ENCODE measurements around the gene ARRB1.
A peak's percentile ranks its signal among the peaks of the same experiment; 100 is the strongest.
"Not testable (repeated sequence)": the region's sequence is repeated elsewhere in the genome, so short reads cannot be mapped to it uniquely, and the experiment has no call there.

Gene ARRB1

DNA sequence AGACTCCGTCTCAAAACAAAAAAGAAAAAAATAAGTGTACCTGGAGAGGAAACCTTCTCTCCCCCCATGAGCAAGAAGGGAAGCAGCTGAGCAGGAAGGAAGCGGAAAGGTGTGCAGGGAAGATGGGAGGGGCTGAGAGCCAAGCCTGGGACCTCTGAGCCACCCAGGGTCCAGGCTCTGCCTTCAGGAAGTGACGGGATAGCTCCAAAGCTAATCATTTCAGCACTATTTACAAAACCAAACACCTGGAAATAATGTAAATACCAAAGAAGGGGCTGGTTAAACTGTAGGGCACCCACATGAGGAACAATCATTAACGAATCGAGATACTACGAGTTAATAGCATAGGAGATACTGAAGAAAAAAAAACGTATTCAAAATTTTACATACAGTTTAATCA is 27.9 kb downstream of the ARRB1 start:
- DNase-seq (ENCODE audit: low spot score) = peak; percentile 77

DNA sequence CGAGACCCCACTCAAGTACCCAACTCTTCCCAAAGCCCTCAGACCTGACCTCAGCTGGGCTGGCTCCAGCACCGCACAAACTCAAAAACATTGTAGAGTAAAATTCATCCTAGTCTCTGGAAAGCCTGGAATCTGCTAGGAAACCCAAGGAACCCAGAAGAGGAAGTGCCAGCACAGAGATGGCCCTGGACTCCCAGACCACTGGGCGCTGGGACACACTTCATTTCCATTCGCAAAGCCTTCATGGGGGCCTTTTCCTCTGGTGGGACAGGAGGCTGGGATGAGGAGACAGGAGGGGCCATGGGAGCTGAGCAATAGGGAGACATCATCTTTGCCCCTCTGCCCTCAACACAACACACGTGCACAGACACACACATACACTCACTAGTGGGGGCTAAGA is 30.8 kb downstream of the ARRB1 start:
- DNase-seq (ENCODE audit: low spot score) = no peak

DNA sequence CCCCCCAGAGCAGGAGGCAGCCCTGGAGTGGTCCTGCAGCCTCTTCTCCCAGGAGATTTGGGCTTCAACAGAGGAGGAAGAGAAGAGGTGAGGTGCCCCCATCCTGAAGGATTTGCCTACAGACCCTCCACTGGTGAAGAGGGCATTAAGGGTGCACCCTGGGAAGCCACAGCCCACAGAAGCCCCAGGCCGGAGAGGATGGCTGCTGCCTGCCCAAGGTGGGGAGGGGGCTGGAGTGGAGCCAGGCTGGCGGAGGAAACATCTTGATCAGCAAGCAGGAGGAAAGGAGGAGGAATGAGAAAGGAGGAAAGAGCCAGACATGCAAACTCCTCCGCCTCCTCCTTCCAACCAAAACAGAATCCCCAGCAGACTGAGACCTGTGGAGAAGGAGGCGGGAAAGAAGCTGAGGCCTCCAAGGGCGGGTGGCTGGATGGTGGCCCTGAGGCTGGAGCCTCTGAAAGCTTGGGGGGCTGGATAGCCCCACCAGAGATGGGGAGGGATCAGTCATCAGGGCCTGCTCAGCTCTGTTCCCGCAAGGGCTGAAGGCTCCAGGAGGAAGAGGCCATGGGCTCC is 31.3 kb downstream of the ARRB1 start:
- no peak for DNase-seq (ENCODE audit: low spot score)

DNA sequence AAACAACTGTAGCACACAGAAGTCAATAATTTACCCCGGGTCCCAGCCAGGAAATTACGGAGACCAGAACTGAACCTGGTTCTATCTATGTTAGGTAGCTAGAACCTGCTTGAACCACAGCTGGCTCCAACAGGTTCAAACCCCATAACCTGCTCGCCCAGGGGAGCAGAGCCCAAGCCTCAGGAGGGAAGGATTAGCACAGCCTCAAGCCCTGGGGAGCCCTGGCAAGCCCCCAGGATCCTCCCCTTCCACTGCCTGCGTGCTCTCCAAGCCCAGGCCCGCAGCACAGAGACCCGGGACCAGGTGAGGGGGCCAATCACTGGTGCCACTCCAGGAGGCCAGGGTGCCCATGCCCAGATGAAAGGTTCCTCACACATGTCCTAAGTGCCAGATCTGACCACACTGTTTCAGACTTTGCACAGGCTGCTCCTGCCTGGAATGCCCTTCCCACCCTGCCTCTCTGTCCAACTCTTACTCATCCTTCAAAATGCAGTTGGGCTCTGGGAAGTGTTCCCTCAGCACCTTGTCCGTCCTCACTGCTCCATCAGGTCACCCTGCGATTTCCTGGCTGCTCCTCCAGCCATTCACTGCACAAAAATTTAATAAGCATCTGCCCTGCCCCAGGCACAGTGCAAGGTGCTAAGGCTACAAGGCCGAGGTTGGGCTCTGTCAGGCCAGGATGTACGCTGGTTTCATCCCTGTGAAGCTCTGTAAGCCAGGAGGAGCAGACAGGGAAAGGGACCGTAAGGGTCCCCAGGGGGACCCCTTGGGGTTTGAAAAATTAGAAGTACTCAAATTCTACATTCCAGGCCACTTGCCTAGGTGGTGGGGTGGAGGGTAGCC is 32.2 kb downstream of the ARRB1 start:
- no peak for DNase-seq (ENCODE audit: low spot score)

DNA sequence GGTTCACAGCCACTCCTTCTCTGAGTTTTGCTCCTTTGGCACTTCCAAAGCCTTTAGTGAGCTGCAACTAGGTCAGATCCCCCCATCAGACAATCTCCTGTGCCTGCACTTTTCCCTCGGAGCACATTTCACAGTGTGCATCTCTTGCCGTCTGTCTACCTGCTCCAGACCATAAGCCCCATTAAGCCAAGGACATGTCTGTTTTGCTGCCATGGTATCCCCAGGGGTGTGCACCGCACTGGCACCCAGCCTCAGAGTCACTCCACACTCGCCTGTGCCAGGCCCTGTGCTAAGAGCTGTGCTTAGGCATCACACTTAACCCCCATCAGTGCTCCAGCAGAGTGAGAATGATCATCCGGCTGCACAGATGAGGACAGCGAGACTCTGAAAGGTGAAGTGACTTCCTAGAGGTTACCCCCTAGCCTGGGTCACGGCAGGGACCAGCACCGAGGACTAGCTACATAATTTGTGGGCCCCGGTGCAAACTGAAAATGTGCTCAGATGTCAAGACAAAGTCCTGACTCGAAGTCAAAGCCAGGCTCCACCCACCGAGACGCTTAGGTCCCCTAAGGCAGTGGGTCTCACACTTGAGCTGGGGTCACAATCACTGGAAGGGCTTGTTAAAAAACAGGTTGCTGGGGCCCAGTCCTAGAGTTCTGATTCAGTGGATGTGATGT is 33.9 kb downstream of the ARRB1 start:
- no peak for DNase-seq (ENCODE audit: low spot score)

DNA sequence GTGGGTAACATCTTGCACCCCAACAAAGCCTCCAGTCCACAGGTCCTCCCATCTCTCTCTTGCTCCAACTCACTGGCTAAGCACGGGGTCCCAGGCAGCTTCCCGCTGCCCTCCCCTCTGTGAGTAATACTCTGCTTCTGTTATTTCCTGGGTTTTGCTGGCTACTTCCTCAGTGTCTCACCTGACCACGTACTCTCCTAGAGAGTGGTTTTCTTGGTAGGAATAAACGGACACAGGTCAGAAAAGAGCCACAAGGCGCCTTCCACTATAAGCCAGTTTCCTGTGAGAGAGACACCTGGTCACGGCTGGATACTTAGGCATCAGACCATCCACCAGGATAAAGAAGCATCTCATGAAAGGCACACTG is 36.0 kb downstream of the ARRB1 start:
- no peak for DNase-seq (ENCODE audit: low spot score)

DNA sequence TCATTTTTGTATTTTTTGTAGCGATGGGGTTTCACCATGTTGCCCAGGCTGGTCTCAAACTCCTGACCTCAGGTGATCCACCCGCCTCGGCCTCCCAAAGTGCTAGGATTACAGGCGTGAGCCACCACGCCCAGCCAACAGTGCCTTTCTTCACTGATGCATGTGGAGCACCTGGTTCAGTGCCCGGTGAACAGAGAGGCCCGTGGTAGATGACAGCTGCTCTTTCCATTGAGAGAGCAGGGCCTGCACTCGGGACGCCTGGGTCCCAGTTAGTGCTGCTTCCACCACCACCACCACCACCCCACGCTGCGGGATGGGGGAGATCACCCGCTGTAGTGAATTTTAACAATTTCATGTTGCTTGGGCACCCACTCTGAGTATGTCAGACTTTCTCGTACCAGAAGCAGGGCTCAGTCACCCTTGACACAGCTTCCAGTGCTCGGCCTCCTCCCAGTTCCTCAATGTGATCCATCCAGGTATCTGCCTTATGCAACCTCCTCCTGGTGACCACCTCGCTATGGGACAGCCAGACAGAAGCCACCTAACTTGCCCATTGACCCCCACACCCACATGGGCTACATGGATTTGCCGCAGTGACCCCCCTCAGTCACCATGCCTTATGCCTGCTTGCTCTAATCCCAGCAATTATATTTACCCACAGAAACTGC is 36.6 kb downstream of the ARRB1 start:
- no peak for DNase-seq (ENCODE audit: low spot score)

DNA sequence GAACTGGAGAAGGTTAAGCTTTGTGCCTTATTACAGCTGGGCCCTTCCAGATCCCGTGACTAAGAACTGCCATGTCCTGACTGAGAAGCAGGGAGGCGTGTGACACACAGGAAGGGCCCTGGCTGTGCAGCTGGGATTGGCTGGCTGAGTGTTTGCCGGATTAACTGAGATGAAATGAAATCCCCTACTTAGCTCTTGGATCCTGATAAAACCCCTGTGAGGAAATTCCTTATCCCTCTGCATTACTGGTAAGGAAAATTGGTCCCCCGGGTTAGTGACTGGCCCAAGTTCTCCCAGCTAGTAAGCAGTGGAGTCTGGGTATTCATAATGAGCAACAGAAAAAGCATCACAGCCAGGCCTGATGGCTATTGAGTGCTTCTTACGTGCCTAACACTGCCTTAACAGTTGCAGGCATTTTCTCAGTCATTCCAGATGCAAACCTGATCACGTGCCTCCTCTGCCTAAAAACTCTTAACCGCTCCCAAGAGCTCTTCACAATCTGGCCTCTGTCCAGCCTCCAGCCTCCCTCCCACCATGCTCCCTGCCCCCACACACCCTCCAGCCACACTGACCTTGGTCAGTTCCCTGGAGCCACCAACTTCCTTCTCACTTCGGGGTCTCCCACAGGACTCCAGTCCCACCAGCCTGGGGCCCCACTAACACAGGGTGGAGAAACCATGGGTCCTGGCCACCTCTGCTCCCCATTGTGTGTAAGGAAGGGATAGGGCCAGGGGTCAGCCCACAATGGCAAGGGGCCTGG is 37.8 kb downstream of the ARRB1 start:
- no peak for DNase-seq (ENCODE audit: low spot score)

DNA sequence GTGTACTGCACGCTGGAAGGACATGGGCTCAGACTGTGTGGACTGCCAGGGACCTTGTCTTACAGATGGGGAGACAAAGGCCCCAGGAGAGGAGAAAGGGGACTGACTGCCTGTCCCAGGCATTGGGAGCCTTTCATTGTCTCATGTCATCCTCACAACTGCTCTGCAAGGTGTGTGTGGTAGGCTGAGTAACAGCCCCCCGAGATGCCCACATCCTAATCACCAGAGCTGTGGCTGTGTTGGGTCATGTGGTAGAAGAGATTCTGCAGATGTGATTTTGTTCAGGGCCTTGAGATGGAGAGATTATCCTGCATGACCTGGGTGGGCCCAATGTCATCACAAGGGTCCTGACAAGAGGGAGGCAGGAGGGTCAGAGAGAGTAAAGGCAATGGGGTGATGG is 39.1 kb downstream of the ARRB1 start:
- no peak for DNase-seq (ENCODE audit: low spot score)

DNA sequence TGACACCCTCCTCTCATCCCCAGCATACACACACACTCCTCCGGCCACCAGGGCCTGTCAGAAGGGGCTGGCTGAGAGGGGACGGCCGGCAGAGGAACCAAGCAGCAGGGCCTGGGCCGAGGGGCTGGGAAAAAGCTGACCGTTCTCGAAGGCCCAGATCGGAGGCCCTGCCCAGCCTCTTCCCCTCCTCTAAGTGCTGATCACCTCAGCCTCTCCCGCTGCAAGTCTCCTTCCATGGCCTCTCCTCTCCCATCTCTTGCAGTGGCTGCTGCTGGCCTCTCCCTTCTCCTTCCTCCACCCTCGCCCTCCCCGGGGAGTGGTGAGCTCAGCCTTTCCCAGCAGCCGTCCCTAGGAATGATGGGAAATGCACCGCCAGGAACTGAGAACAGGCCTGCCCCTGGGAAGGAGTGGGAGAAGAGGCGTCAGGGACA is 39.6 kb downstream of the ARRB1 start:
- no peak for DNase-seq (ENCODE audit: low spot score)

DNA sequence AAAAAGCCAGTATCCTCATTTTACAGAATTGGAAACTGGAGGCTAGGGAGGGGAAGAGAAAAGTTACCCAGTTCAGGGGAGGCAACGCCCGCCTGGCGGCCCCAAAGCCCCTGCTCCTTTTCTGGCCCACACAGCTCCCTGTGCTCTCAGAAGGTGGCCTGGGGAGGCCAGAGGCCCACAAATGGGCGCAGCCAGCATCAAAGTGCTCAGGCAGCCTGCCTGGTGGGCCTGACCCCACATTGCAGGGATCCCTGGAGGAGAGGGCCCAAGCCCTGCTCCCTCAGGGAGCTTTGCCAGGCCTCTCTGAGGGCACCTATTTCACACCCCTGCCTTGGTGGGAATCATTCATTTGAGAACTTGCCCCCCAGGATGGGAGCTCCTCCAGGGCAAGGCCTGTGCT is 42.5 kb downstream of the ARRB1 start:
- DNase-seq (ENCODE audit: low spot score) = no peak

DNA sequence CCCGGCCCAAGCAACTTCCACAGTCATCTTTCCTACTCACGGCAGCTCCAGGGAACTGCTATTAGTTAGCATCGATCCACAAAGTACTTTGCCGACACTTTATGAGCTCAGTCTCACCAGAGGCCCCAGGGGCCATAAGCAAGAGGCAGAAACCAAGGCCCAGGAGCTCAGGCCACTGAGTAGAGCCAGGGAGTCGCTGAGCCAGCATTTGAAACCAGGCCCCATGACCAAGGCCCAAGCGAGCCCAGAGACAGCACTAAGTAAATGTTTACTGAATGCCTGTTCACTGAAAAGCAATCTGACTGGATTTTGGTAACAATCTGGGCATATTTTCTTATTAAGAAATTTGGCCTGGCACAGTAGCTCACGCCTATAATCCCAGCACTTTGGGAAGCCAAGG is 43.3 kb downstream of the ARRB1 start:
- no peak for DNase-seq (ENCODE audit: low spot score)

DNA sequence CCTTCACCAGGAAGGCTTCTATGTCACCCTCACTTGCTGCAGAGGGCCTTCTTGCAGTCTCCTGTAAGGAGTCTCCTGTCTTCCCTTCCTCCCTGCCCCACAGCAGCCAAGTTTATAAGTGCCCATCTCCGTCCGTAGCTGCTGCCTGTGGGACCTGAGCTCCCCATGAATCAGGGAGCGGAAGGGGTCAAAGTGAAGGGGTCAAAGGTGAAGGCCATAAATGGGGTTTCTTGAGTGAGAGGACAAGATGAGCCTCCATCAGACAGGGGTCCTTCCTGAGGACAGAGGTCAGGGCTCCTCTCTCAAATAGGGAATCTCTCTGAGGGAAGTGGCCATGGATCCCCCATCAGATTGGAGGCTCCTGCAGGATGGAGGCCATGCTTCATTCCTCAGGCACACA is 44.4 kb downstream of the ARRB1 start:
- DNase-seq (ENCODE audit: low spot score) = no peak

DNA sequence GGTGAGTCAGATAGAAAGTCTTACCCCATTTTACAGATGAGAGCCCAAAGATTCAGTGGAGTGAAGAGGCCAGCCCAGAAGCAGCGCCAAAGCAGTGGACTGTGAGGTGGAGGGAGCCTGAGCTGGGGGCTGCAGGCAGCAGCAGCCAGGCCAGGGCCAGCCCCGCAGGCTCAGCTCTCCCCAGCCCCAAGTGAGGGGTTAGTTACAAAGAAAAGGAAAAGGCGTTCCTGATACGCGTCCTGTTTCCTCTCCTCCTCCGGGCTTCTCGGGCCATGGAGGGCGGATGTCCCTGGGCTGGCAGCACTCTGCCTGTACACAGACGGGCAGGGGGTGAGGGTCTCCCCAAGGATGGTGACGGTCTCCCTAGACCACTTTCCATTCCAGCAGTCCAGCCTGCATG is 44.9 kb downstream of the ARRB1 start:
- no peak for DNase-seq (ENCODE audit: low spot score)

DNA sequence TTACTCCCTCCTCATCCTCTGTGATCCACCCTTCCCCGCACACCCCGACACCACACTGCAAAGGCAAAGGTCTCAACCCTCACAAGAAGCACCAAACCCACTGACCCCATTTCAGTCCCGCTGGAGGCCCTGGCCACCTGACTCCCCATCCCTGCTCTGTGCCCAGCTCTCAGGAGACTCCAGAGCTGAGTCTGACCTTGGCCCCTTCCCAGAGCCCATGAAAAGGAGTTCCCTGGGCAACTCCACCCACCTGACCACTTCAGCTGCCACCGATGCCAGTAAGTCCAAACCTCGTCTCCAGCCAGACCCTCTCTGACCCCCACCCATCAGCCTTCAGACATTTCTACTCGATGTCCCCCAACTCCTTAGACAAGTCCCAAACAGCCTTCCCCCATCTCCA is 45.5 kb downstream of the ARRB1 start:
- no peak for DNase-seq (ENCODE audit: low spot score)

DNA sequence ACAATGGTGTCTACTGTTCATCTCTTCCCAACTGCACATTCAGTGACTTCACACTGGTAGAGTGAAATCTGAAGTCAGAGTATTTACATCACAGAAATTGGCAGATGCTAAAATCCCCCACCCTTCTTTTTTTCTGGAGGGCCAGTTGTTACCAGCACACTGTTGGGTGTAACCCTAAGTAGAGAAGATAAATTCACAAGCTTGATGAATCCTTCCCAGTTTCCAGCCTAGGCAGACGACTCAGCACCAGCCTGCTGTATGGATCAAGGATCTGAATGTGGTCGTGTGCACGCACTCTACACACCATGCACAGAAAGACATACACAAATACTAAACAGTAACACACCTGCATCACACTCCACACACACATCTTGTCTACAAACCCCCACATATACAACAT is 46.0 kb downstream of the ARRB1 start:
- no peak for DNase-seq (ENCODE audit: low spot score)

DNA sequence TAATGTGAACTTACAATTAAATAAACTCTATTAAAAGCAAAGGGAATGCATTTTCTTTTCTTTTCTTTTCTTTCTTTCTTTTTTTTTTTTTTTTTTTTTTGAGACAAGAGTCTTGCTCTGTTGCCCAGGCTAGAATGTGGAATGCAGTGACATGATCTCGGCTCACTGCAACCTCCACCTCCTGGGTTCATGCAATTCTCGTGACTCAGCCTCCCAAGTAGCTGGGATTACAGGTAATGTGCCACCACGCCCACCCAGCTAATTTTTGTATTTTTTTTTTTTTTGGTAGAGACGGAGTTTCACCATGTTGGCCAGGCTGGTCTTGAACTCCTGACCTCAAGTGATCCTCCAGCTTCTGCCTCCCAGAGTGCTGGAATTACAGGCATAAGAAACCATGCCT is 46.5 kb downstream of the ARRB1 start:
- DNase-seq (ENCODE audit: low spot score) = not testable (repeated sequence)

DNA sequence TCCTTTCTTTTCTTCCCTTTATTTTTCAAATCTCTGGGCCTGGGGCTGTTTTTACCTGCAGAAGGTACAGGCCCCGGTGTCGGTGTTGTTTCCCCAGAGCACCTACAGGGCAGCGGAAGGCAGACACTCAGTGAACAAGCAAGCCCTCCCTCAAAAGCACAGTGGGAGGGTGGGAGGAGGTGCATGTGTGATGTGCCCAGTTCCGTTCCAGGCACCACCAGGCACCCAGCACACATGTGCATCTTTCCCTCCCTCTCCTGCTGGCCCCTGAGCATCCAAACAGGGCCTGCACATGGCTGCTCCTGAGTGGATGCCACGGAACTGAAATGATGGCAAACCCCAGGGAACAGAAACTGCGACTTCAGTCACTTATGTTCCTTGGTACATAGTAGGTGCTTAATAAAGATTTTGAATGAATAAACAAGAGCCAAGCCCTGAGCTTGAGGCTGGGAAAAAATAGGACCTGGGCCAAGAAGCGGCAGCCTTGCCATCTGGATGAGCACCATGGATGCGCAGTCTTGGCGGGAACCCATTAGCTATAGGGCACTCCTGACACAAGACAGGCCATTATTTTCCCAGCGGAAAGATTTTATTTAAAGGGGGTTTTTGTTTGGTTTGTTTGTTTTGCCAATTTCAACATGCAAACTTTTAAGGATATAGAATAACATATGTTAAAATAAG is 47.8 kb downstream of the ARRB1 start:
- no peak for DNase-seq (ENCODE audit: low spot score)

DNA sequence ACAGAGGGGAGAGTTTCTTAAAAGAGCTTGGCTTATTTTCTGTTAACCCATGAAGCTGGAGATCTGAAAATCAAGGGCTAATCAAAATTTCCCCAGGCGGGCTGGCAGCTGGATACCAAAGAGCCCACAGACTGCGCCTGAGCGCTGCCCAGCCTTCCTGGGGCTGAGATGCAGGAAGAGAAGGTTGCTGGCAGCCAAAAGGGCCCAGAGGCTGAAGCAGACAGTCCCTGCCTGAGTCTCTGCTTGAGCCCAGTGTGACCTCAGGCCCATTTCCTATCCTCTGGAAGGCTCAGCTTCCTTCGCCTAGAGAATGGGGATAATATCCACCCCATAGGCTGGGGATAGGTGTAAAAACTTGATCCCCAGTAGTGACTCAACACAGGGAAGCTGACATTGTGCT is 49.1 kb downstream of the ARRB1 start:
- DNase-seq (ENCODE audit: low spot score) = no peak

DNA sequence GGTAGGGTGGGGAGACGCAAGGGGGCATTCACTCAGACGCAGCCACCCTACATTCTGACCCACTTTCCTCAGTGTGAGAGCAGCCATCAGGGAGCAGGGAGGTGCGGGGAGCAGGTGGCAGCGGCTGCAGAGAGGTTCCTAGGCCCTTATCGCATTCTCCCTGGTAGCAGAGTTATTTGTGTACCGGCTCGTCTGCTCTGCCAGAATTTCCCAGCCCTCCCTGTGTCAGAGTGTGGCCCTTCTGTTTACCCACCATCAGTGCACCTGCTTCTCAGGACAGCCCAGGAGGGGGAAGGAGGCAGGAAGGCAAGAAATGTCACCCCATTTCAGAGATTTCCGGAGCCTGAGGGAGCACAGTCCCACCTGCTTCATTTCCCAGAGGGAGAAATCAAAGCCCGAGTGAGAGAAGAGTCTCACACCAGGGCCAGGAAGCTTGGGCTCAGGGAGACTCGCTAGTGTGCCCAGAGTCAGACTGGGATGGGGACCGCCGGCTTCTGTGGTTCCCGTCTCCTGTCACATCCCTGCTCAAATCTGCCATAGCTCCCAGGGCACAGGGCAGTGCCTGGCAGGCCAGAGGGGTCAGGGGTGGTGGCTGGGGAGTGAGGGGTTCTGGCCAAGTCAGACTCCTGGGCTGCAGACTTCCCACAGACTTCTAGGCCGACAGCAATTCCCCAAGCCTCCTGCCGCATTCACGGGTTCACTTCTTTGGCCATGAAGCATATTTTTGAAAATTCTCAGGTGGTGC is 49.7 kb downstream of the ARRB1 start:
- no peak for DNase-seq (ENCODE audit: low spot score)

DNA sequence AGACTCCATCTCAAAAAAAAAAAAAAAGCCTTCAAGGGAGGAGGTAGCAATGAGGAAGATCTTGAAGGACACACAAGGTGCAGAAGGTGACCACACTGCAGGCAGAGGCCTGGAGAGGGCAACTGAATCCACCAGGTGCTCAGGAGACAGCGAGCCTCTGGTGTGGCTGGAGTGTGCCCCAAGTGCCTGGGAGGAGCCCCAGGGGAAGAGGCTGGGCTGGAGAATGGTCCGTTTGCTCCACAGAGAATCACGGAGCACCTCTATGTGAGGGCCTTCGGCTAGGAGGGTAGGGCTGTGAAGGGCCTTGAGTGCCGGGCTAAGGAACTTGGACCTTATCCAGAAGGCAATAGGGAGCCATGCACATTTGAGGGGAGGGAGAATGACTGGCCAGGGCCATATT is 50.3 kb downstream of the ARRB1 start:
- no peak for DNase-seq (ENCODE audit: low spot score)

Measured in HuH-7.5 (cell line).